ENCODE data around the gene ZNF746.

GRCh38 chr7:149477494-149478443 is 19.8 kb downstream of the ZNF746 start:
- TF ChIP-seq NR2C2 (IDR thresholded peaks at IDR 0.05; ENCODE audit: borderline replicate concordance, control insufficient read depth, insufficient read length, low read depth) (no peak), ZBTB33 (IDR thresholded peaks at IDR 0.05) (no peak), ETV6 (conservative IDR thresholded peaks at IDR 0.05 in 1 of 2, IDR thresholded peaks at IDR 0.05 in 1 of 2; ENCODE audit: borderline replicate concordance in 1 of 2, low read depth in 1 of 2) (no peak), CREB1 (IDR thresholded peaks at IDR 0.05; ENCODE audit: low read depth) (no peak), MYC (IDR thresholded peaks at IDR 0.05; ENCODE audit: insufficient read depth, insufficient read length, insufficient replicate concordance, low read length, severe bottlenecking) (no peak), JUNB (IDR thresholded peaks at IDR 0.05) (no peak), FOS (IDR thresholded peaks at IDR 0.05; ENCODE audit: borderline replicate concordance, extremely low read depth, insufficient read length) (no peak), EP300 (IDR thresholded peaks at IDR 0.05; ENCODE audit: borderline replicate concordance in 1 of 2, control insufficient read depth in 1 of 2, low read depth in 2 of 2, low read length in 2 of 2) (no peak), CBX5 (IDR thresholded peaks at IDR 0.05; ENCODE audit: low read depth) (no peak), NFIC (IDR thresholded peaks at IDR 0.05; ENCODE audit: low read depth, low read length) (no peak), MTA3 (IDR thresholded peaks at IDR 0.05; ENCODE audit: borderline replicate concordance, low read length) (no peak)
- TF ChIP-seq, protein P1, sequence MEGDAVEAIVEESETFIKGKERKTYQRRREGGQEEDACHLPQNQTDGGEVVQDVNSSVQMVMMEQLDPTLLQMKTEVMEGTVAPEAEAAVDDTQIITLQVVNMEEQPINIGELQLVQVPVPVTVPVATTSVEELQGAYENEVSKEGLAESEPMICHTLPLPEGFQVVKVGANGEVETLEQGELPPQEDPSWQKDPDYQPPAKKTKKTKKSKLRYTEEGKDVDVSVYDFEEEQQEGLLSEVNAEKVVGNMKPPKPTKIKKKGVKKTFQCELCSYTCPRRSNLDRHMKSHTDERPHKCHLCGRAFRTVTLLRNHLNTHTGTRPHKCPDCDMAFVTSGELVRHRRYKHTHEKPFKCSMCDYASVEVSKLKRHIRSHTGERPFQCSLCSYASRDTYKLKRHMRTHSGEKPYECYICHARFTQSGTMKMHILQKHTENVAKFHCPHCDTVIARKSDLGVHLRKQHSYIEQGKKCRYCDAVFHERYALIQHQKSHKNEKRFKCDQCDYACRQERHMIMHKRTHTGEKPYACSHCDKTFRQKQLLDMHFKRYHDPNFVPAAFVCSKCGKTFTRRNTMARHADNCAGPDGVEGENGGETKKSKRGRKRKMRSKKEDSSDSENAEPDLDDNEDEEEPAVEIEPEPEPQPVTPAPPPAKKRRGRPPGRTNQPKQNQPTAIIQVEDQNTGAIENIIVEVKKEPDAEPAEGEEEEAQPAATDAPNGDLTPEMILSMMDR (IDR thresholded peaks at IDR 0.05 in 2 of 3, conservative IDR thresholded peaks at IDR 0.05 in 1 of 3; ENCODE audit: control insufficient read depth in 2 of 3, extremely low read depth in 1 of 3, insufficient read depth in 1 of 3, low read depth in 3 of 3, low read length in 3 of 3), result no peak
- TF ChIP-seq, protein P2, sequence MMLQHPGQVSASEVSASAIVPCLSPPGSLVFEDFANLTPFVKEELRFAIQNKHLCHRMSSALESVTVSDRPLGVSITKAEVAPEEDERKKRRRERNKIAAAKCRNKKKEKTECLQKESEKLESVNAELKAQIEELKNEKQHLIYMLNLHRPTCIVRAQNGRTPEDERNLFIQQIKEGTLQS (IDR thresholded peaks at IDR 0.05; ENCODE audit: borderline replicate concordance, extremely low read depth, low read depth, low read length), result no peak
